ENCODE results near the gene CDCA8.

DNA sequence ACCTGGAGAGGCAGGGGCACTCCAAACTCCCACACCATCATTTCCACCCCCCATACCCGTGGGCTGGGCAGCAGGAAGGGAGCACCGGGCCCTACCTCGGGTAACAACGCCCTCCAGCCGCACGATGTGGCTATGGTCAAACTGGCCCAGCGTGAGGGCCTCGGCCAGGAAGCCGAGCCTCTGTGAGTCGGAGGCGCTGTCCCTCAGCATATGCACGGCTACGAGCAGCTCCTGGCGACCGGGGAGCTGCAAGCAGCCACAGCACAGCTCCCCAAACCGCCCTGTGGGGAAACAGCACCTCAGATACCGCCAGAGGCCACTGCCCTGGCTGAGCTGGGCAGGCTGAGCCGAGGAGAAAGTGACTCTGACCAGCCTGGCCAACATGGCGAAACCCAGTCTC, 29.2 kb downstream of the CDCA8 start:
- TF ChIP-seq, protein P1, sequence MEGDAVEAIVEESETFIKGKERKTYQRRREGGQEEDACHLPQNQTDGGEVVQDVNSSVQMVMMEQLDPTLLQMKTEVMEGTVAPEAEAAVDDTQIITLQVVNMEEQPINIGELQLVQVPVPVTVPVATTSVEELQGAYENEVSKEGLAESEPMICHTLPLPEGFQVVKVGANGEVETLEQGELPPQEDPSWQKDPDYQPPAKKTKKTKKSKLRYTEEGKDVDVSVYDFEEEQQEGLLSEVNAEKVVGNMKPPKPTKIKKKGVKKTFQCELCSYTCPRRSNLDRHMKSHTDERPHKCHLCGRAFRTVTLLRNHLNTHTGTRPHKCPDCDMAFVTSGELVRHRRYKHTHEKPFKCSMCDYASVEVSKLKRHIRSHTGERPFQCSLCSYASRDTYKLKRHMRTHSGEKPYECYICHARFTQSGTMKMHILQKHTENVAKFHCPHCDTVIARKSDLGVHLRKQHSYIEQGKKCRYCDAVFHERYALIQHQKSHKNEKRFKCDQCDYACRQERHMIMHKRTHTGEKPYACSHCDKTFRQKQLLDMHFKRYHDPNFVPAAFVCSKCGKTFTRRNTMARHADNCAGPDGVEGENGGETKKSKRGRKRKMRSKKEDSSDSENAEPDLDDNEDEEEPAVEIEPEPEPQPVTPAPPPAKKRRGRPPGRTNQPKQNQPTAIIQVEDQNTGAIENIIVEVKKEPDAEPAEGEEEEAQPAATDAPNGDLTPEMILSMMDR (IDR thresholded peaks at IDR 0.05): no peak
- TF ChIP-seq POLR2A (IDR thresholded peaks at IDR 0.05) (no peak), EP300 (IDR thresholded peaks at IDR 0.05) (no peak), POLR2AphosphoS5 (IDR thresholded peaks at IDR 0.05) (no peak)

Measured in suprapubic skin (tissue), 4 donors.